GM18870 (cell line): ENCODE measurements around the gene DOLPP1.

Source experiments
- ATAC-seq: cut with Tn5 transposase; IDR thresholded peaks from one replicate; pipeline ENCODE4 v1.9.1; 2021; ENCODE audit warnings: moderate library complexity; ENCODE audit not compliant: unreplicated experiment

Gene DOLPP1

GRCh38 chr9:129063061-129063460, 17.9 kb upstream of the DOLPP1 start:
- ATAC-seq, result no peak

GRCh38 chr9:129064499-129064908, 16.4 kb upstream of the DOLPP1 start:
- ATAC-seq, result no peak

DNA sequence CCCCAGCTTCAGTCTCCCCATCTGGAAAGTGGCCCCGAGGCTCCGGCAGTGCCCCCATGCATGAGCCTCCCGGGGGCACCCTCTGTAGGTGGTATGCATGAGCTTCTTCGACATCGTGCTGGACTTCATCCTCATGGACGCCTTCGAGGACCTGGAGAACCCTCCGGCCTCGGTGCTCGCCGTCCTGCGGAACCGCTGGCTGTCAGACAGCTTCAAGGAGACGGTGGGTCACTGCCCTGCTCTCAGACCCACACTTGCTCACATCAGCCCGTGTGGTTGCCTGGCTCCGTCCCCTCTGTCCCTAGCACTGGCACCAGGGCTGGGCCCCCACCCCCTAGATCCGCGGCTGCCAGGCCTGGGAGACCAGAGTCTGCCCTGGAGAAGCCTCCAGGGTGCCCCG, 12.8 kb upstream of the DOLPP1 start:
- ATAC-seq, result no peak

- no peak for ATAC-seq
Measured at GRCh38 chr9:129068990-129069861, 11.7 kb upstream of the DOLPP1 start.

GRCh38 chr9:129069862-129070641, 10.9 kb upstream of the DOLPP1 start:
- ATAC-seq, result no peak

DNA sequence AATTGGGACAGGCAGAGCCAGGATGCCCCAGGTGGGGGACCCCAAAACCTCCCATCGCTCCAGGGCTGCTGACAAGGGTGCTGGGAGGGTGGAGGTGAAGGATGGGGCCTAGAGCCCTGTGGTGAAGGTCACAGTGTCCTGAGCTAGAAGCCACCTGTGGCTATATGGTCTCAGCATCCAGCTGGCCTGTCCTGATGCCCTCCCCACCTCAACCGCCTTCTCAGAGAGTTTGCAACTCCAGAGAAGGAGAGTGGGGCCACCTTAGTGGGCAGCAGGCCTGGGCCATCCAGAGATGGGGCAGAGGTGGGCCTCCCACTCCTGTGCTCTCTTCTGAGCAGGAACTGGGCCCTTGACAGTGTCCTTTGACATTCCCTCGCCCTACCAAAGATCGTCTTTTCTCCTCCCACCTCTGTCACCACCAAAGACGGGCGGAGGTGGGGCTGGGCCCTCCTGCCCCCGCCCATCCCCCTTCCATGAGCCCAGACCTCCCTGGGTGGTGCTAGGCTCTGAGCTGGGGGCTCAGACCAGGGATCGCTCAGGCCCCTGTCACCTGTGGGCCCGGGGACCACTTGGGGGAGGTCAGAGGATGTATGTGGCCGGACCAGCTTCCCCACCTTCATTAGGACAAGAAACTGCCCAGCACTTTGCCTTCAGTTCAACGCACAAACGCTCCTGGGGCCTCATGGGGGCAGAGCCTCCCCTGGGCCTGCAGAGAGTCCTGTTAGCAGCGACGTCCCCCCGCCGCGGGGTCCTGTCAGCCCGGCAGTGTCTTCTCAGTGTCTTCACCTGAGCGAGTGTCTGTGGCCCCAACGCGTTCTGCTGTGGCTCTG, 10.0 kb upstream of the DOLPP1 start:
- ATAC-seq, result no peak

- ATAC-seq, result no peak
Measured at GRCh38 chr9:129071526-129072126, 9.3 kb upstream of the DOLPP1 start.

GRCh38 chr9:129072171-129072570, 8.7 kb upstream of the DOLPP1 start:
- ATAC-seq, result no peak

DNA sequence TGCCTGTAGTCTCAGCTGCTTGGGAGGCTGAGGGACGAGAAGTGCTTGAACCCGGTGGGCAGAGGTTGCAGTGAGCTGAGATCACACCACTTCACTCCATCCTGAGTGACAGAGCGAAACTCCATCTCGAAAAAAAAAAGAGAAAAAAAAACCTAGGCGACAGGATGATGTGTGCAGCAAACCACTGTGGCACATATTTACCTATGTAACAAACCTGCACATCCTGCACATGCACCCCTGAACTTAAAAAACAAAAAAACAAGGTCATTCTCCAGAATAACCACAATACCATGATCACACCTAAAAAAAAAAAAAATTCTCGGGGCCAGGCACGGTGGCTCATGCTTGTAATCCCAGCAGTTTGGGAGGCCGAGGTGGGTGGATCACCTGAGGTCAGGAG, 7.5 kb upstream of the DOLPP1 start:
- ATAC-seq, result no peak

DNA sequence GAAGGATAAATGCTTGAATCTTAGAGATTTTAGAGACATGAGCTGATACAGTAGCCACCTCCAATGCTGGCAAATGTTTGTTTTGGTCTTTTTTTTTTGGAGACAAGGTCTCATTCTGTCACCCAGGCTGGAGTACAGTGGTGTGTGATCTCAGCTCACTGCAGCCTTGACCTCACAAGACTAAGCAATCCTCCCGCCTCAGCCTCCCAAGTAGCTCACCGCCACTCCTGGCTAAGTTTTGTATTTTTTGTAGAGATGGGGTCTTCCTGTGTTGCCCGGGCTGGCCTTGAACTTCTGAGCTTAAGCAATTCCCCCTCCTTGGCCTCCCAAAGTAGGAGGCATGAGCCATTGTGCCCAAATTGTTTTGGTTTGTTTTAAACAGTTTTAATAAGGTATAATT, 6.8 kb upstream of the DOLPP1 start:
- ATAC-seq, result no peak

DNA sequence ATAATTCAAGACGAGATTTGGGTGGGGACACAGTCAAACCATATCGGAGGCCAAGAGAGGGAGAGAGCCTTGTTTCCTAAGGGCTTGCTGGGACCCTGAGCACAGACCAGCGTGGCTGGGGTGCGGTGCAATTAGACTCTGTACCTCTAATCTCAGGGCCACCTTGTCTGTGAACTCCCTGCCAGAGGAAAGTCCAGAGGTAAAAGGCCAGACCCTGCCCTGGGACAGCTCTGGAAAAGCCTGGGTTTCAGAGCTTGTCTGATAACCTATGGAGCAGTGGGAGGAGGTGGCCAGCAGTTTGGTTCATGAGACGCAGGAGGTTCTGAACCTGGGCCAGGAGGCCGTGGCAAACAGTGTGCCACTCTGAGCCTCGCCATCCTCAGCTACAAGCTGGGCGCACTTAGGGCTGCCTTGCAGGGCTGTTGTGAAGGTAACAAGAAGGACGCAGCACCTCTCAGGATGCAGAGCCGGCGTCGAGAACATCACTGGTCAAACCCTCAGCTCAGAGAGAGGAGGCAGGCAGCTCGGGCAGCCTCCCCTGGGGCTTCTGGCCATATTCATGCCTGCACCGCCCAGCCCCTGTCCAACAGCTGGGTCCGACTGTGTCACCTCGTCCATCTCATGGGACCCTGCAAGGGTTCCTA, 4.8 kb upstream of the DOLPP1 start:
- no peak for ATAC-seq

- no peak for ATAC-seq
Measured at GRCh38 chr9:129076640-129077037, 4.3 kb upstream of the DOLPP1 start.

- no peak for ATAC-seq
Measured at GRCh38 chr9:129077236-129077635, 3.7 kb upstream of the DOLPP1 start.

GRCh38 chr9:129078691-129079503, 2.0 kb upstream of the DOLPP1 start:
- no peak for ATAC-seq

GRCh38 chr9:129079829-129080228, 1.1 kb upstream of the DOLPP1 start:
- ATAC-seq, result no peak

- no peak for ATAC-seq
Measured at GRCh38 chr9:129080298-129080600, 662 bp upstream of the DOLPP1 start.

DNA sequence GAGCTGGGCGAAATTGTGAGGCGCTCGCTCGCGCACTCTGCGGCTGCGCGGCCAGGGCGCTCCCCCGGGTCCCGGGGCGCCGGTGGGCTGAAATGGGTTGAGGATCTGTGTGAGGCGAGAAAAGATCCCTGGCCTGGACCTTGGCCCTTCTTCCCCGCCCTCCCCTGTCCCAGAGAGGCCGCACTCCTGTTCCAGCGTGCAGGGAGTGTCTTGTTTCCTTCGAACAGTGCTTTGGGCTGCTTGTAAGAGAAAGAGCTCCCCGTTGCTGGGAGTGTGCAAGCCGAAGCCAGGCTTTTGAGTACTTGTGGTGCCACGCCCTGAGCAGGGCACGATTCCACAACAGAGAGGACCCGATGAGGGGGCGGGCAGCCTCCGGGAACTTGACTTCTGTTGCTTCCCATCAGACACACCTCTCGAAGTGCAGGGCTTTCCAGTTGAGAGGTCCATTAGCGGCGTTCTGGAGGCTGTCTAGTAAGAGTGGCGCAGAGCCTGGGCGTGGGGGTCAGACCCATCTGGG, 535 bp downstream of the DOLPP1 start:
- ATAC-seq, result no peak

- ATAC-seq, result no peak
Measured at GRCh38 chr9:129084087-129084486, 3.2 kb downstream of the DOLPP1 start.

DNA sequence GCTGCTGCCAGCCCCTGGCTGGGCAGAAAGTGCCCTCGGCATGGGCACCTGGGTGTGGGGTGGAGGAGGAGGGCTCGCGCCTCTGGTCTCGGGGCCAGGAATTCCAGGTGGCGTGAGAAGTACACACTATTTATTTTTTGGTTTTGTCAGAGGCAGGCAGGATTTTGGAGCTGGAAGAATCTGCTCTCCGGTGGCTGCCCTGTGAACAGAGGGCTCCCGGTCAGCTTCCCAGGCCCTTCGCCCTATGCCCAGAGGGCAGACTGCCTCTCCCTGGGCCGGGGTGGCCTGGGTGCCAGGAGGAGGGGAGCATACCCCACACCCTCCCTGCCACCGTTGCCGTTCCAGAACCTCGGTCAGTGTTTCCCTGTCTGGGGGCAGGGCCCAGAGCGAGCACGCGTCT, 8.3 kb downstream of the DOLPP1 start:
- ATAC-seq, result no peak
